ENCODE measurements around the gene NRTN. TPM values are rescaled to one million over a fixed set of nuclear protein-coding genes. Genes with fewer than 3 reads are reported as not detected.
A peak's percentile ranks its signal among the peaks of the same experiment; 100 is the strongest.

Gene NRTN
- total and polyA plus RNA-seq, 2 of the 4 experiments (the other 2 are of a cell fraction): 0.17 to 0.18 TPM

DNA sequence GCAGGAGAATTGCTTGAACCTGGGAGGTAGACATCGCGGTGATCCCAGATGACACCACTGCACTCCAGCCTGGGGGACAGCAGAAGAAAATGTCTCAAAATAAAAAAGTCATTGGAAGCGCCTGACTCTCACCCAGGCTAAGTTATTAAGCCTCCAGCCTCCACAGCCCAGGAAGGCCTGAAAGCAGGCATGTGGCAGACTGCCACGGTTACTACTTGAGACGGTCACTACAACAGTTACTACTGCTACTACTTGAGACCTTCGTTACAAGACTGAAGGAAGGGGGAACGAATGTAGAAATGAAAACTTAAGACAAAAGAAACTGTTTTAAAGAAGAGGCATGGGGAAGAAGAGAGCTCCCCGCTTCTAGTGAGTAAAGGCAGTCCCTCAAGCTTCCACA, 29.9 kb upstream of the NRTN start:
- in situ Hi-C loops (cut with MboI; ENCODE audit: low sequenced_read_pairs) (no loop called here), dilution Hi-C loops (cut with HindIII; ENCODE audit: low sequenced_read_pairs, unreplicated experiment) (no loop called here), intact Hi-C loops (cut with micrococcal nuclease) (loop anchor here (1.0 kb wide), 1 partner anchor 117 kb away; no protein-coding TSS in a partner anchor)
- 0 out of 2 replicates have a peak overlapping the region, but pooled peaks have one; percentile 3 for H2BK120ac ChIP-seq (ENCODE audit: low read depth, low read length)
- peak overlapping the region; percentile 78 for H2AK9ac ChIP-seq (replicated peaks; ENCODE audit: low read depth, low read length, poor library complexity)
- no peak overlapping the region for H2BK20ac ChIP-seq (ENCODE audit: low read depth, low read length)
- no peaks in the 10 kb centered on the region for H3K9me3 ChIP-seq (ENCODE audit: control insufficient read depth, insufficient read depth, low read length)
- no peak overlapping the region for H3K27ac ChIP-seq (ENCODE audit: insufficient read depth, low read length)
- H3K18ac ChIP-seq (ENCODE audit: low read depth, low read length): no peak overlapping the region
- no peak overlapping the region for H3K56ac ChIP-seq (ENCODE audit: extremely low read depth, insufficient read depth, low read length)
- BruUV-seq (replicated peaks): no TSS peak
- H3K9ac ChIP-seq (ENCODE audit: low read depth, low read length): no peak overlapping the region
- H2BK15ac ChIP-seq (ENCODE audit: low read depth, low read length): no peak overlapping the region
- H3K9me1 ChIP-seq (ENCODE audit: insufficient read depth, low read length): no peaks in the 10 kb centered on the region
- no peak overlapping the region for H2AFZ ChIP-seq (replicated peaks; ENCODE audit: low read length, poor library complexity)
- H3K4ac ChIP-seq (ENCODE audit: low read depth, low read length): peak overlapping the region; percentile 4; the same call in 1 of the 2 replicates
- no peak overlapping the region for H4K91ac ChIP-seq (ENCODE audit: insufficient read depth, low read depth, low read length)
- CTCF ChIA-PET: no interaction called here
- ATAC-seq (ENCODE audit: low read depth) (no peak), DNase-seq (peak; percentile 8)
- POLR2A ChIA-PET (ENCODE audit: unreplicated experiment): no interaction called here
- H3K4me1 ChIP-seq (ENCODE audit: control insufficient read depth, insufficient read depth, low read length): peaks cover 4% of the 10 kb centered on the region
- H3K36me3 ChIP-seq (ENCODE audit: control insufficient read depth, insufficient read depth, low read length): no peaks in the 10 kb centered on the region
- no peaks in the 10 kb centered on the region for H3K27me3 ChIP-seq (ENCODE audit: control insufficient read depth, insufficient read depth, low read length)
- no peaks in the 10 kb centered on the region for H3K79me1 ChIP-seq (ENCODE audit: low read depth in 1 of 2, low read length in 2 of 2)
- WGBS, 2 experiments (ENCODE audit: extremely low coverage in 2 of 2, insufficient read length in 1 of 2): 93% methylated on average over 2 of the region's 8 CpGs; no CpG with 5 or more reads in 1 of the 2 experiments
- H4K5ac ChIP-seq (ENCODE audit: low read depth, low read length): no peak overlapping the region
- no peak overlapping the region for H2BK5ac ChIP-seq (ENCODE audit: low read depth, low read length, poor library complexity, severe bottlenecking)
- no peak overlapping the region for H3K4me3 ChIP-seq (ENCODE audit: insufficient read depth, low read depth, low read length)
- no peaks in the 10 kb centered on the region for H4K20me1 ChIP-seq (ENCODE audit: insufficient read depth, low read length)
- TF ChIP-seq MAZ (IDR thresholded peaks at IDR 0.05; ENCODE audit: borderline replicate concordance, low read depth, low read length) (no peak), USF2 (IDR thresholded peaks at IDR 0.05; ENCODE audit: low read depth, low read length) (no peak), CEBPB (IDR thresholded peaks at IDR 0.05; ENCODE audit: low read depth, low read length) (no peak), BHLHE40 (IDR thresholded peaks at IDR 0.05; ENCODE audit: low read depth, low read length) (no peak), RCOR1 (IDR thresholded peaks at IDR 0.05; ENCODE audit: insufficient replicate concordance, low read length) (no peak), SMC3 (IDR thresholded peaks at IDR 0.05; ENCODE audit: low read depth, low read length) (no peak), MAFK (IDR thresholded peaks at IDR 0.05; ENCODE audit: low read depth, low read length) (no peak), MXI1 (IDR thresholded peaks at IDR 0.05; ENCODE audit: borderline replicate concordance, low read depth, low read length) (no peak), RAD21 (IDR thresholded peaks at IDR 0.05; ENCODE audit: low read length) (no peak), POLR2A (IDR thresholded peaks at IDR 0.05; ENCODE audit: low read depth, low read length) (no peak), NFE2L2 (IDR thresholded peaks at IDR 0.05; ENCODE audit: low read depth, low read length) (no peak), RFX5 (IDR thresholded peaks at IDR 0.05; ENCODE audit: low read depth, low read length) (no peak)
- TF ChIP-seq, protein P1, sequence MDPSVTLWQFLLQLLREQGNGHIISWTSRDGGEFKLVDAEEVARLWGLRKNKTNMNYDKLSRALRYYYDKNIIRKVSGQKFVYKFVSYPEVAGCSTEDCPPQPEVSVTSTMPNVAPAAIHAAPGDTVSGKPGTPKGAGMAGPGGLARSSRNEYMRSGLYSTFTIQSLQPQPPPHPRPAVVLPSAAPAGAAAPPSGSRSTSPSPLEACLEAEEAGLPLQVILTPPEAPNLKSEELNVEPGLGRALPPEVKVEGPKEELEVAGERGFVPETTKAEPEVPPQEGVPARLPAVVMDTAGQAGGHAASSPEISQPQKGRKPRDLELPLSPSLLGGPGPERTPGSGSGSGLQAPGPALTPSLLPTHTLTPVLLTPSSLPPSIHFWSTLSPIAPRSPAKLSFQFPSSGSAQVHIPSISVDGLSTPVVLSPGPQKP (IDR thresholded peaks at IDR 0.05; ENCODE audit: borderline replicate concordance, low read depth, low read length): no peak
- no peak overlapping the region for H3K14ac ChIP-seq (replicated peaks; ENCODE audit: low read depth, low read length)
- no peak overlapping the region for H3K4me2 ChIP-seq (ENCODE audit: low read depth, low read length)
- H4K8ac ChIP-seq (ENCODE audit: low read depth in 2 of 2, low read length in 2 of 2): 0 out of 4 replicates have a peak overlapping the region, but pooled peaks of 1 of the 2 experiments have one; percentile 25
- peak overlapping the region; percentile 50; the same call in 1 of the 2 replicates for H2AK5ac ChIP-seq (ENCODE audit: low read depth, low read length)
- no peak overlapping the region for H3K23ac ChIP-seq (ENCODE audit: low read depth, low read length)

All from IMR-90 (cell line).